H1 (cell line): ENCODE measurements around the gene SYTL2. TPM values are rescaled to one million over a fixed set of nuclear protein-coding genes. Genes with fewer than 3 reads are reported as not detected.

Source experiments
- CTCF ChIA-PET: fragments of 300-600 bp; sonication (Branson Sonifier 250); formaldehyde crosslinking; loops from one replicate; lab custom pipeline; 2021; ENCODE audit not compliant: partially characterized antibody; lab: Charles Lee
- POLR2A ChIA-PET: fragments of 300-600 bp; sonication (Branson Sonifier 250); formaldehyde crosslinking; loops from one replicate; lab custom pipeline; 2021; ENCODE audit warnings: inconsistent platforms; ENCODE audit not compliant: partially characterized antibody; lab: Charles Lee
- DNase-seq, 2 experiments: peaks; one replicate each; pipeline versions ENCODE4 v3.0.0 to v3.0.0-alpha.2; 2010 to 2022; ENCODE audit warnings: low spot score in 2 of 2, low read depth in 1 of 2, mixed read lengths in 1 of 2
- FAIRE-seq: peaks from 2 replicates; lab custom pipeline; 2011; peaks lifted over from hg19 to GRCh38; lab: Jason Lieb, UNC
- H2AFZ ChIP-seq: 2 replicates; pipeline ENCODE4 v1.8.1; 2012; ENCODE audit warnings: low read length, inconsistent platforms
- H2AK5ac ChIP-seq: 2 replicates; pipeline ENCODE4 v1.6.1; 2013; ENCODE audit warnings: low read depth, low read length
- H2BK120ac ChIP-seq: replicated peaks from 2 replicates; pipeline ENCODE3; 2013; ENCODE audit warnings: low read depth, low read length, inconsistent platforms
- H2BK12ac ChIP-seq: 2 replicates; pipeline ENCODE4 v1.6.1; 2013; ENCODE audit warnings: low read depth, low read length
- H2BK15ac ChIP-seq: 2 replicates; pipeline ENCODE4 v1.6.1; 2013; ENCODE audit warnings: low read length
- H2BK20ac ChIP-seq: 2 replicates; pipeline ENCODE4 v1.6.1; 2013; ENCODE audit warnings: low read length
- H2BK5ac ChIP-seq: 2 replicates; pipeline ENCODE4 v1.6.1; 2013; ENCODE audit warnings: low read depth, low read length
- H3K14ac ChIP-seq: 2 replicates; pipeline ENCODE4 v1.6.1; 2013; ENCODE audit warnings: inconsistent platforms; ENCODE audit not compliant: insufficient read length
- H3K18ac ChIP-seq: 2 replicates; pipeline ENCODE4 v1.6.1; 2013; ENCODE audit warnings: low read length; ENCODE audit errors: extremely low read depth
- H3K23ac ChIP-seq: 2 replicates; pipeline ENCODE4 v1.6.1; 2013; ENCODE audit warnings: inconsistent platforms; ENCODE audit not compliant: insufficient read length
- H3K23me2 ChIP-seq: 2 replicates; pipeline ENCODE4 v1.6.1; 2013; ENCODE audit warnings: low read depth, low read length
- H3K27ac ChIP-seq: 2 replicates; pipeline ENCODE4 v1.6.1; 2011; ENCODE audit warnings: low read depth, low read length, inconsistent platforms
- H3K27me3 ChIP-seq, 4 experiments: replicated peaks in 1 of 4; 1 replicate in 1 of 4; 2 replicates in 3 of 4; pipeline versions ENCODE4 v1.6.1 to v1.8.1; 2011 to 2013; ENCODE audit warnings: low read length in 3 of 4, mild to moderate bottlenecking in 3 of 4, inconsistent platforms in 2 of 4, mixed read lengths in 2 of 4, moderate library complexity in 1 of 4; ENCODE audit not compliant: control insufficient read depth in 3 of 4, insufficient read depth in 3 of 4; ENCODE audit errors: extremely low read depth in 1 of 4
- H3K36me3 ChIP-seq, 4 experiments: 2 replicates each; pipeline versions ENCODE4 v1.6.1 to v1.8.1; 2011 to 2013; ENCODE audit warnings: mild to moderate bottlenecking in 4 of 4, low read length in 3 of 4, moderate library complexity in 2 of 4, control low read depth in 1 of 4, inconsistent platforms in 1 of 4; ENCODE audit not compliant: insufficient read depth in 4 of 4, control insufficient read depth in 2 of 4
- H3K4ac ChIP-seq: replicated peaks from 2 replicates; pipeline ENCODE3; 2013; ENCODE audit warnings: low read length, low read depth, mixed read lengths, inconsistent platforms; ENCODE audit not compliant: insufficient read length
- H3K4me1 ChIP-seq, 4 experiments: replicated peaks in 1 of 4; 1 replicate in 1 of 4; 2 replicates in 3 of 4; pipeline versions ENCODE4 v1.6.1 to v1.8.1; 2011 to 2013; ENCODE audit warnings: low read length in 3 of 4, inconsistent platforms in 2 of 4, mixed read lengths in 1 of 4; ENCODE audit not compliant: insufficient read depth in 4 of 4, control insufficient read depth in 3 of 4
- H3K4me2 ChIP-seq, 2 experiments: 2 replicates each; pipeline versions ENCODE4 v1.6.1 to v1.8.1; 2011 to 2013; ENCODE audit warnings: low read depth in 2 of 2, low read length in 2 of 2, control low read depth in 1 of 2, inconsistent platforms in 1 of 2, mild to moderate bottlenecking in 1 of 2; ENCODE audit not compliant: insufficient read depth in 1 of 2
- H3K4me3 ChIP-seq, 4 experiments: fragments of 200-600, 300-600 bp in 1 of 4; sonication (generic), shearing (Covaris generic), sonication (Bioruptor Twin) in 1 of 4; 2 replicates each; pipeline versions ENCODE4 v1.5.1 to v1.8.1; 2011 to 2016; ENCODE audit warnings: low read length in 4 of 4, low read depth in 3 of 4, control low read depth in 2 of 4, inconsistent platforms in 2 of 4, mild to moderate bottlenecking in 2 of 4, mixed read lengths in 1 of 4, moderate library complexity in 1 of 4; ENCODE audit not compliant: insufficient read depth in 2 of 4; ENCODE audit errors: extremely low read depth in 1 of 4
- H3K56ac ChIP-seq: replicated peaks from 2 replicates; pipeline ENCODE3; 2013; ENCODE audit warnings: low read depth, mild to moderate bottlenecking, mixed read lengths, low read length, inconsistent platforms; ENCODE audit not compliant: insufficient read length
- H3K79me1 ChIP-seq: 2 replicates; pipeline ENCODE4 v1.6.1; 2013; ENCODE audit warnings: low read depth, low read length, control low read depth
- H3K79me2 ChIP-seq, 2 experiments: 2 replicates each; pipeline versions ENCODE4 v1.6.1 to v1.8.1; 2012 to 2013; ENCODE audit warnings: low read length in 2 of 2, mild to moderate bottlenecking in 2 of 2, inconsistent platforms in 1 of 2; ENCODE audit not compliant: insufficient read depth in 2 of 2, control insufficient read depth in 1 of 2
- H3K9ac ChIP-seq, 4 experiments: replicated peaks in 1 of 4; 1 replicate in 1 of 4; 2 replicates in 3 of 4; pipeline versions ENCODE4 v1.6.1 to v1.8.1; 2011 to 2013; ENCODE audit warnings: low read depth in 3 of 4, low read length in 3 of 4, control low read depth in 2 of 4, mild to moderate bottlenecking in 2 of 4, moderate library complexity in 2 of 4, inconsistent platforms in 1 of 4; ENCODE audit errors: extremely low read depth in 1 of 4
- H3K9me3 ChIP-seq, 2 experiments: 2 replicates each; pipeline versions ENCODE4 v1.6.1 to v1.8.1; 2012 to 2013; ENCODE audit warnings: mild to moderate bottlenecking in 2 of 2, moderate library complexity in 2 of 2, control low read depth in 1 of 2, inconsistent platforms in 1 of 2, low read depth in 1 of 2, low read length in 1 of 2, mixed read lengths in 1 of 2; ENCODE audit not compliant: insufficient read depth in 2 of 2
- H4K20me1 ChIP-seq, 2 experiments: replicated peaks in 1 of 2; 2 replicates each; pipeline versions ENCODE3 to v1.8.1; 2011 to 2013; ENCODE audit warnings: inconsistent platforms in 2 of 2, low read length in 2 of 2, mild to moderate bottlenecking in 1 of 2; ENCODE audit not compliant: insufficient read depth in 2 of 2, control insufficient read depth in 1 of 2
- H4K5ac ChIP-seq: 2 replicates; pipeline ENCODE4 v1.6.1; 2013; ENCODE audit warnings: low read length, low read depth, mixed read lengths, inconsistent platforms; ENCODE audit not compliant: insufficient read length
- H4K8ac ChIP-seq: 2 replicates; pipeline ENCODE4 v1.8.0; 2013; ENCODE audit warnings: mild to moderate bottlenecking, moderate library complexity, low read length, inconsistent platforms; ENCODE audit not compliant: insufficient read depth; ENCODE audit errors: extremely low read depth
- H4K91ac ChIP-seq: replicated peaks from 2 replicates; pipeline ENCODE3; 2013; ENCODE audit warnings: low read length, mixed read lengths, inconsistent platforms; ENCODE audit not compliant: insufficient read length
- CEBPB ChIP-seq: IDR thresholded peaks from 2 replicates; pipeline ENCODE4 v1.6.1; 2012; ENCODE audit warnings: low read depth, low read length
- FOSL1 ChIP-seq: IDR thresholded peaks from 2 replicates; pipeline ENCODE4 v1.6.1; 2011; ENCODE audit warnings: mild to moderate bottlenecking, low read depth, low read length, moderate library complexity; ENCODE audit not compliant: insufficient read depth
- KDM4A ChIP-seq: IDR thresholded peaks from one replicate; pipeline ENCODE4 v1.7.1; 2012; ENCODE audit warnings: low read depth, mild to moderate bottlenecking, moderate library complexity, low read length, inconsistent platforms; ENCODE audit not compliant: severe bottlenecking
- NRF1 ChIP-seq: IDR thresholded peaks from 2 replicates; pipeline ENCODE4 v1.6.1; 2011; ENCODE audit warnings: mild to moderate bottlenecking, low read depth, low read length, improper control_type of control experiment
- RAD21 ChIP-seq, 2 experiments: IDR thresholded peaks in 1 of 2; conservative IDR thresholded peaks in 1 of 2; 2 replicates each; pipeline ENCODE4 v1.6.1; 2011; ENCODE audit warnings: low read depth in 2 of 2, low read length in 2 of 2, improper control_type of control experiment in 1 of 2, inconsistent platforms in 1 of 2, mild to moderate bottlenecking in 1 of 2, moderate library complexity in 1 of 2
- SIN3A ChIP-seq, 2 experiments: IDR thresholded peaks in 1 of 2; conservative IDR thresholded peaks in 1 of 2; 2 replicates each; pipeline ENCODE4 v1.6.1; 2011 to 2012; ENCODE audit warnings: low read length in 2 of 2, improper control_type of control experiment in 1 of 2, low read depth in 1 of 2, mild to moderate bottlenecking in 1 of 2
- SP1 ChIP-seq: IDR thresholded peaks from 2 replicates; pipeline ENCODE4 v1.6.1; 2011; ENCODE audit warnings: low read depth, low read length
- SP2 ChIP-seq: IDR thresholded peaks from 2 replicates; pipeline ENCODE4 v1.6.1; 2012; ENCODE audit warnings: mild to moderate bottlenecking, low read length, inconsistent platforms
- SRF ChIP-seq: IDR thresholded peaks from 2 replicates; pipeline ENCODE4 v1.6.1; 2011; ENCODE audit warnings: mild to moderate bottlenecking, low read depth, low read length, moderate library complexity
- TAF7 ChIP-seq: optimal IDR thresholded peaks from 2 replicates; pipeline ENCODE3; 2011; ENCODE audit warnings: low read depth, mild to moderate bottlenecking, inconsistent platforms, low read length, moderate library complexity, borderline replicate concordance
- WGBS, 2 experiments: shearing (Covaris generic) in 1 of 2; methylation state at CpG; one replicate each; pipeline versions ENCODE4 v1.1.6 to v1.1.7; 2013 to 2015; ENCODE audit warnings: low lambda C conversion rate in 2 of 2, mixed read lengths in 2 of 2, inconsistent platforms in 1 of 2, low coverage in 1 of 2, missing lambda C conversion rate in 1 of 2; ENCODE audit not compliant: insufficient replicate concordance in 2 of 2, insufficient coverage in 1 of 2, insufficient read length in 1 of 2; ENCODE audit errors: extremely low coverage in 1 of 2, missing lambda C conversion rate in 1 of 2; 5-methylcytosine and 5-hydroxymethylcytosine counted together
- polyA plus RNA-seq, 7 experiments: library from polyadenylated mRNA; depleted of rRNA in 3 of 7; stranded (reverse) in 5 of 7; unstranded in 2 of 7; fragments of >200 nt in 5 of 7; fragments of 200-250 nt in 2 of 7; gene quantifications; 1 replicate in 5 of 7; 2 replicates in 1 of 7; 4 replicates in 1 of 7; pipeline versions ENCODE4 v1.2.1 to v1.2.3, GENCODE V29; 2011 to 2013; ENCODE audit warnings: missing spikeins in 2 of 7, mixed read lengths in 2 of 7
- total RNA-seq: library from RNA; stranded (reverse); fragmentation: NEBNext Ultra II Directional; extraction: Animal tissue kit (Norgen Biotek cat#: 25700); gene quantifications from 2 replicates; pipeline ENCODE4 v1.2.1, GENCODE V29; 2021

SYTL2 gene
- total and polyA plus RNA-seq, 2 of the 8 experiments (the other 6 are each of a cell fraction or from before 2014, with no cell fraction given) = 1.3 to 9.1 TPM

GRCh38 chr11:85848556-85848955, 37.6 kb upstream of the SYTL2 start:
- Histone ChIP-seq H4K20me1 (no peaks in the 10 kb centered on the region), H2BK15ac (no peak overlapping the region), H3K56ac (no peak overlapping the region), H3K27me3 (peaks cover 0 to 1% (median 0%) of the 10 kb centered on the region in 4 experiments; a peak in 1 of 7 replicates), H3K18ac (no peak overlapping the region), H2BK5ac (no peak overlapping the region), H2BK20ac (no peak overlapping the region), H3K14ac (no peak overlapping the region), H4K5ac (no peak overlapping the region), H3K23ac (no peak overlapping the region), H2BK12ac (no peak overlapping the region), H3K23me2 (no peaks in the 10 kb centered on the region), H3K79me1 (no peaks in the 10 kb centered on the region), H2AK5ac (no peak overlapping the region), H3K9ac (no peak overlapping the region), H3K27ac (no peak overlapping the region)
- no peak for FAIRE-seq
- POLR2A ChIA-PET = no interaction called here
- TF ChIP-seq SP1 = no peak
- TF ChIP-seq TAF7 = no peak
- TF ChIP-seq SP2 = no peak
- TF ChIP-seq KDM4A = no peak
- TF ChIP-seq RAD21 (IDR thresholded peaks at IDR 0.05 in 1 of 2, conservative IDR thresholded peaks at IDR 0.05 in 1 of 2; ENCODE audit: low read depth in 2 of 2, low read length in 2 of 2) = no peak
- TF ChIP-seq CEBPB = no peak
- TF ChIP-seq SRF = no peak
- no peak for TF ChIP-seq NRF1
- no peak for TF ChIP-seq FOSL1
- no peak for TF ChIP-seq SIN3A (conservative IDR thresholded peaks at IDR 0.05 in 1 of 2, IDR thresholded peaks at IDR 0.05 in 1 of 2; ENCODE audit: low read depth in 1 of 2, low read length in 2 of 2)
- TF ChIP-seq, all 59 proteins: peak for 0
- Histone ChIP-seq H3K79me2 (no peaks in the 10 kb centered on the region), H3K4ac (no peak overlapping the region), H3K9me3 (peaks cover 6 to 19% of the 10 kb centered on the region in 2 experiments; a peak in 3 of 4 replicates), H4K91ac (no peak overlapping the region), H3K4me1 (no peaks in the 10 kb centered on the region), H3K4me3 (no peak overlapping the region), H3K4me2 (no peak overlapping the region), H2BK120ac (no peak overlapping the region), H3K36me3 (peaks cover 0 to 13% (median 0%) of the 10 kb centered on the region in 4 experiments; a peak in 2 of 8 replicates), H2AFZ (no peak overlapping the region), H4K8ac (no peak overlapping the region)
- 91% methylated on average over 2 of the region's 2 CpGs; no CpG with 5 or more reads in 1 of the 2 experiments for WGBS, 2 experiments
- CTCF ChIA-PET = interaction anchor here (0.7 kb wide), 1 partner anchor 441 kb away, joined by 3 read pairs; no protein-coding TSS in a partner anchor
- no peak for DNase-seq
